NCI-H1436 (cell line): ENCODE results near the gene PPP1R12C.

Experiments used
- DNase-seq: peaks from one replicate; lab custom pipeline; 2025; lab: John Stamatoyannopoulos, UW

Gene PPP1R12C

DNA sequence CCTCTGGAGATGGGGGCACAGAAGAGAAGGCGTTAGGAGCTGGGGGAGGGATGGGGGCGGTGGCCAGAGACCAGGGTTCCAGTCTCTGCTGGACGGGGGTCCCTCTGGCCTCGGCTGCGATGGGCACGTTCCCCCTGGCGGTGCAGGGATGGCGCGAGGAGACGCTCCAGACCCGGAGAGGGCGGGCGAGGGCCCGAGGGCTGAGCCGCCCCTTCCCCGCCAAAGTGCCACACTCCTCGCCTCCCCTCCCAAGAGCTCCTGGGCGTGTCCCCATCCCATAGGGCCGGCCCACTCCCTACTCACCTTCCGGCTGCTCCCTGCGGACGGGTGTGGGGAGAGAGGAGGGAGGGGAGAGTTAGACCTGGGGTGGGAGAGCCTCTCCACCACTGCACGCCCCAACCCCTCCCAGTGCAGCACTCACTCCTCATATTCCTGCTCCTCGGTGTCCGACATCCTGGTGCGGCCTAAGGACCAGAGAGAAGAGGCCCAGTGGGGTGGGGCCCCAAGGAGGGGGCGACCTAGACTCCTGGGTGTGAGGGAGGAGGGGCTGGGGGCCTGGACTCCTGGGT lies 29.4 kb upstream of the PPP1R12C start:
- peak; percentile 92 for DNase-seq

DNA sequence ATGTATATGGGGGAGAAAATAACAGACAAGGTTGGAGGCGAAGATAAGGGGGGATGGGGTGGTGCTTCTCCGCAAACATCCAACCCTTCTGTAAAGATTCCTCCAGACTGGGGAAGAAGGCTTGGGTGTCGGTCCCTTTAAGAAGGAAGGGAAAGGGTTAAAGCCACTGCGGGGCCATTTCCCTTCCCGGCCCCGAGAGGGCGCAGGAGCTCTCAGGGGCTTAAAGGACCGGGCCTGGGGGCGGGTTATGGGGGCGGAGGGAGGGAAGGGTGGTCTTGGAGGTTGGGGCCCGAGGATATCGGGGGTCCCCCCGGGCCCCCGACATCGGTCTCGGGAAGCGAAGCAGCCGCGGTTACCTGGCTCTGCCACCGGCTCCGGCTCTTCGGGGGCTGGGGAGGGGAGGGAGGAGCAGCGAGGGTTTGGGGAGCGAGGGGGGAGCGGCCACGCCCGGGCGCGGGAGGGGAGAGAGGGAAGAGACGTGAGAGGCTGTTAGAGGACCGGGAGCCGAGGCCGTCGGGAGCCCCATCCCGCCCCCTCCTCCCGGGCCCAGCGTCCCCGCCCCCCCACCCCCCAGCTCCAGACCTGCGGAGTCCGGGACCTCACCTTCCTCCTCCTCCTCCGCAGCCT lies 28.8 kb upstream of the PPP1R12C start:
- peak; percentile 84 for DNase-seq

DNA sequence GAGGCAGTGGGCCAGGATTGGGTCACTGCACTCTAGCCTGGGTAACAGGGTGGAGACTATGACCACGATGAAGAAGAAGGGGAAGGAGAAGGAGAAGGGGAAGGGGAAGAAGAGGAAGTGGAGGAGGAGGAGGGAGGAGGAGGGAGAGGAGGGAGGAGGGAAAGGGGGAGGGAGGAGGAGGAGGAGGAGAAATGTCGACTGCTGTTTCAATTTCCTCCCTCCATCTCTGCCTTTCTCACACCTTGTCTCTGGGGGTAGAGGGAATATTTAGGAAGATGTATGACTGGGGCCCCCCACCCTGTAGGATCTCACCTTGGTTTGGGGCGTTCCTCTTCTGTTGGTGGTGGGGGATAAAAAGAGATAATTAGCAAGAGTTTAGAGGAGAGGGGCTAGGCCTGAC lies 27.8 kb upstream of the PPP1R12C start:
- no peak for DNase-seq

DNA sequence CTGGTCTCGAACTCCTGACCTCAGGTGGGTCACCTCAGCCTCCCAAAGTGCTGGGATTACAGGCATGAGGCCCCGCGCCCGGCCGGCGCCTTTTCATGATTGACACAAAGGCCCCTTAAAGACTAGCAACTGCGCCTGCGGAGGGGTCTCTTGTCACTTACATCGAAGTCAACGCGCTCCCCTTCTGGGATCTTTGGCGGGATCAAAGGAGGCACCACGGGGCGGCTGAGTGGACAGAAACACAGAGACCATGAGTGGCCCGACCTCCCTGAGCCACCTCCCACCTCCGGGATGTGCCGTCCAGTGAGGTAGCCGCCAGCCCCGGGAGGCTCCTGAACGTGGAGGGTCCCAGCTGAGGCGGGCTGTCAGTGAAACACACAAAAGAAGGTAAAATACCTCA lies 24.3 kb upstream of the PPP1R12C start:
- no peak for DNase-seq

DNA sequence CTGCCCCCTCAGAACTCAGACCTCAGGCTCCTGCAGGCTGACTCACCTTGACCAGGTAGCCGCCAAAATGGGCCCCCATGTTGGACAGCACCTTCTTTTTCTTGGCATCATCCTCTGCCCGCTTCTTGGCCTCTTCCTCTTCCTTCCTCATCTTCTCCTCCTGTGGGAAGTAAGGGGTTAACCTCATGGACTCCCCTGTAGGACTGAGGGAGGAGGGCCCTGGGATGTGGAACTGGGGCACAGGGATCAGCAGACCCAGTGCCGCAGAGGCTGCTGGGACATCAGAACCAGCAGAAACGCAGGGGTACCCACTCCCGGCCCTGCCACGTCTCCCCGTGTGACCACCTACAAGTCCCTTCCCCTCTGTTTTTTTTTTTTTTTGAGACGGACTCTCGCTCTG lies 20.5 kb upstream of the PPP1R12C start:
- no peak for DNase-seq

DNA sequence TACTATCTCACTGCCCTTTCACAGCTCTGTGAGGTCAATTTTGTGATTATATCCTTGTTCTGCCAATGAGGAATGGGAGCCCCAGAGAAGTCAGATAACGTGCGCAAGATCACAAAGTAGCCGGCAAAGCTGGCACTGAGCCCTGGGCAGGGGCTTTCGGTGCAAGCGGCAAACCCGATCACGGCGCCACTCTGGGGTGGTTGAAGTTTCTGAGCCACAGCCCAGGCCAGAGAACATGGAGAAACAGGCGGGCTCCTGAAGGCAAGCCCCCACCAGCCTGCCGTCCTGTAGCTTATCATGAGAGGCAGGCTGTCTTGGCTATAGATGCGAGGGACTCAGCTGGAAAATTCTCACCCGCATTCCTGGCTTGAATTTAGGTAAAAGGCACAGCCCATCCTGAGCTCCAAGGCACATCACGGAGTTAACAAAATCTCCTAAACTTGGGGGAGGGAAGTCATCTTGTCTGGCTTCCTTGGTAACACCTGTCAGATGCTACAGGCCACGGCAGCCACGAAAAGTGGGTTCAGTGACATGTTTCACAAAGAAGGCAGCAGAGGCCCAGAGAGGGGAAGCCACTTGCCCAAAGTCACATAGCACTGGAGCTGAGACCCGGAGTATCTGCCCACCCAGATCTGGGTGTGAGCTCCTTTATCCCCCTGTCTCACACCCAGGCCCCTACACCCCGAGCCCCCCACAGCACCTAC lies 19.1 kb upstream of the PPP1R12C start:
- DNase-seq, result no peak

DNA sequence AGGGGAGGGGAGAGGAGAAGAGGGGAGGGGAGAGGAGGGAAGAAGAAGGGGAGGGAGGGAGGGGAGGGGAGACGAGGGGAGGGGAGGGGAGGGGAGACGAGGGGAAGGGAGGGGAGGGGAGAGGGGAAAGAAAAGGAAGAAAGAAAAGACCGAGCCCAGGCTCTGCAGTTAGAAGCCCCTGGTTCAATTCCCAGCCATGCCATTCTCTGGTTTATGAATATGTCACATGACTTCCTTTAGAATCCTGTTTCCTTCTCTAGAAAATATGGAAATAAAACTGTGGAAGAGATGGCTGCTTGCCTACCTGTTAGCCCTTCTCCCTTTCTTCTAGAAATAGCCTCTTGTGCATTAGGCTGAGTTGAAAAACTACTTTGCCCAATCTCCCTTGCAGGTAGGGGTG lies 17.3 kb upstream of the PPP1R12C start:
- no peak for DNase-seq

DNA sequence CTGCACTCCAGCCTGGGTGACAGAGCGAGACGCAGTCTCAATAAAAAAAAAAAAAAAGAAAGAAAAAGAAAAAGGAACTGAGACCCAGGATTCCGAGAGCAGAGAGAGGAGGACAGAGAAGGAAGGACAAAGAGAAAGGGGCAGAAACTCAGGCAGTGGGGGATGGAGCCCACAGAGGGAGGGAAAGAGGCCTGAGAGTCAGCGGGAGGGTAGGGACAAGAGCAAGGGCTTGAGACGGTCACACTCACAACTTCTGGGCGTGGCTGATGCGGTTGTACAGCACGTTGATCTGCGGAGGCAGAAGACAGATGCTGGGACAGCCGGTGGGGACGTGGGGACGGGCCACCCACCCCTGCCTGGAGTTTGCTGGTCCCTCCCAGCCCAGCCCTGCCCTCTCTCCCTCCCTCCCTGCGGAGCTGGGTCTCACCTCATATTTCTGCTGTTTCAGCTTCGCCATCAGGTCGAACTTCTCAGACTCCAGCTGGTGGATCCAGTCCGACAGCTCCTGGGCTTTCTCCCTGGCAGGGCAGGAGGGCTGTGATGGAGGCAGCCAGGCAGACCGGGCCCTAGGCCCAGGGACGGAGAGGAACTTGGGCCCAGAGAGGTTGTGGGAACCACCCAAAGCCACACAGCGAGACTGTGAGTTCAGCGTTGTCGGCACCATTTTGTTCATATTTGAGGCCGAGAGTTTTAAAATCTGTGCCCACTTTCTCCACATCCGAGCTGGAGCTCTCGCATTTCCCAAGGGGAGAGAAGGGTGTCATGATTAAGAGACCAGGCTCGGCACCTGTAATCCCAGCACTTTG lies 16.4 kb upstream of the PPP1R12C start:
- DNase-seq, result no peak

DNA sequence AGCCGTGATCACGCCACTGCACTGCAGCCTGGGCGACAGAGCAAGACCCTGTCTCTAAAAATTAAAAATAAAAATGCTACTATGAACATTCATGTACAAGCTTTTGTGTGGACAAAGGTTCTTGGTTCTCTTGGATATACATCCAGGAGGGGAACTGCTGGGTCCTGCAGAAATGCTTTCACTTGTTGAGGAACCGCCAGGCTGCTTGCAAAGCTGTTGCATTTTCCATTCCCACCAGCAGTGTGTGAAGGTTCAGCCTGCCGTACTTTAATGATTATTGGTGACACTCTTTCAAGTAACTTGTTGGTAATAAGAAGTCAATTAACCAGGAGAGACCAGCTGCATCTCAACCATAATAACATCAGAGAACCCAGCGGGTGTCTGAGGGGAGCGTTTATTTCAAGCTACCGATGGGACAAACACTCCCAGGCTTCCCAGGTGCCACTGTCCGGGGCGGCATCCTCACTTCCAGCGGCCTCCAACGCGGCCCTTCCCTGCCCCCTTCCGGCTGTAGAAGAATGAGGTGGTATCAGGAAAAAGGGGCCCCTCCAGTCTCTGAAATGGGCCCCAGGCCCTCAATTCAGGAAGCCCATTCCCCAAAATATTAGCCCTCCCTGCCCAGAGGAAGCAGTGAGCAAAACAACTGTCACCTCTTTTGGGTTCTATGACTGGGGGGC lies 15.2 kb upstream of the PPP1R12C start:
- no peak for DNase-seq

DNA sequence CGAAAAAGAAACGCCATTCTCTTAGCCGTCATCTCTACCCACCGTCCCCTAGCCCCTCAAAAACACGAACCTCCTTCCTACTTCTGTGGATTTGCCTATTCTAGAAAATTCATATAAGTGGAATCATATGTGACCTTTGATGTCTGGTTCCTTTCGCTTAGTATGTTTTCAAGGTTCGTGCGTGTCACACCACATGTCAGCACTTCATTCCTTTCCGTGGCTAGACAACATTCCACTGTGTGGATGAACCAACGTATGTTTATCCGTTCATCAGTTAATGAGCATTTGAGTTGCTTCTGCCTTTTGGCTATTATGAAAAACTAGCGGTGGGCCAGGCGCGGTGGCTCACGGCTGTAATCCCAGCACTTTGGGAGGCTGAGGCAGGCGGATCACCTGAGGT lies 14.0 kb upstream of the PPP1R12C start:
- no peak for DNase-seq

DNA sequence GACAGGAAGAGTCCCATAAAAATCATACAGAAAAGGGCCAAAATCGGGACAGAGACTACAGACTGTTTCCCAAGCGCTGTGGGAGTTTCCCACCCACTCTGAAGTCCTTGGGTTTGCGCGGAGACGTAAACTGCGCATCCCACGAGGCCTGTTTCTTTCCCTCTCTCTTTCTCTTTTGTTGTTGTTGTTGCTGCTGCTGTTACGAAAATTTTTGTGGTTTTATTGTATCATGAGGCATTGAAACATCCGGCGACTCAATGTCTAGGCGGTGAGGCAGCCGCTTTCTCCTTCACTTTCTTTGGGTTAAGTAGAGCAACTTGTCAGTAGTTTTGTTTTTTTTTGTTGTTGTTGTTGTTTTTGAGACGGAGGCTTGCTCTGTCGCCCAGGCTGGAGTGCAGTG lies 1.6 kb upstream of the PPP1R12C start:
- no peak for DNase-seq

DNA sequence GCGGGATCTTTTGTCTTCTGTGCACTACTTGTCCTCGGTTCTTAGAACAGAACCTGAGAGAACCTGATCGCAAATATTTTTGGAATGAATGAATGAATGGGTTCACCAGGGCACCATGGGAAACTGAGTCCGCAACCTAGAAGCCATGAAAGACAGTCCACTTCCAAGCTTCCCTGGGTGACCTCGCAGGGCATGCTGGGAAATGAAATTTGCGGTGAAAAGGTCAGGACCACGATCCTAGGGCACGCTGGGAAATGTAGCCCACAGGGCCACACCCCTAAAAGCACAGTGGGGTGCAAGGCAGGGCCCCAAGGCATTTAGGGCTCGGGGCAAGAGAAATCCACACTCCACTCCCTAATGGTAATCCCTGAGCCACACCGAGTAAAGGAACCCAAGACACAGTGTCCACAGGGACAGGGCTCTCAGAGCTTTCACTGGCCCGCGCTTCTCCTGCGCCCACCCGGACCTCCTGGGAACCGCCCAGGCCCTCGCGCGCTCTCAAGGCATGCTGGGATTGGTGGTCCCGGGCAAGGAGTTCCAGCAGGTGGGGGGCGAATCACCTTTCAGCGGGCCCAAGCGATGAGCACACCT lies 1.1 kb upstream of the PPP1R12C start:
- no peak for DNase-seq

DNA sequence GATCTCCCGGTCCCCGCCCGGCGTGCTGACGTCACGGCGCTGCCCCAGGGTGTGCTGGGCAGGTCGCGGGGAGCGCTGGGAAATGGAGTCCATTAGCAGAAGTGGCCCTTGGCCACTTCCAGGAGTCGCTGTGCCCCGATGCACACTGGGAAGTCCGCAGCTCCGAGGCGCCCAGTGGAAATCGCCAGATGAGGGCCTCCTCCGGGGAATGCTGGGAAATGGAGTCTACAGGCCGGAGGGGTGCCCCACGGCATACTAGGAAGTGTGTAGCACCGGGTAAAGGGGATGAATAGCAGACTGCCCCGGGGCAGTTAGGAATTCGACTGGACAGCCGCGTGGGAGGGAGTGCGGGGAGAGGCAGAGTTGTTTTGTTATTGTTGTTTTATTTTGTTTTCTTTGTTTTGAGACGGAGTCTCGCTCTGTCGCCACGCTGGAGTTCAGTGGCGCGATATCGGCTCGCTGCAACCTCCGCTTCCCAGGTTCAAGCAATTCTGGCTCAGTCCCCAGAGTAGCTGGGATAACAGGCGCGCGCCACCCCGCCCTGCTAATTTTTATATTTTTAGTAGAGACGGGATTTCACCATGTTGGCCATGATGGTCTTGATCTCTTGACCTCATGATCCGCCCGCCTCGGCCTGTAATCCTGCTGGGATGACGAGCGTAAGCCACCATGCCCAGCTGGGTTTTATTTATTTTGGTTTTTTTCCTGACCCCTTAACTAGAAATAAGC lies 390 bp upstream of the PPP1R12C start:
- DNase-seq, result peak; percentile 99

DNA sequence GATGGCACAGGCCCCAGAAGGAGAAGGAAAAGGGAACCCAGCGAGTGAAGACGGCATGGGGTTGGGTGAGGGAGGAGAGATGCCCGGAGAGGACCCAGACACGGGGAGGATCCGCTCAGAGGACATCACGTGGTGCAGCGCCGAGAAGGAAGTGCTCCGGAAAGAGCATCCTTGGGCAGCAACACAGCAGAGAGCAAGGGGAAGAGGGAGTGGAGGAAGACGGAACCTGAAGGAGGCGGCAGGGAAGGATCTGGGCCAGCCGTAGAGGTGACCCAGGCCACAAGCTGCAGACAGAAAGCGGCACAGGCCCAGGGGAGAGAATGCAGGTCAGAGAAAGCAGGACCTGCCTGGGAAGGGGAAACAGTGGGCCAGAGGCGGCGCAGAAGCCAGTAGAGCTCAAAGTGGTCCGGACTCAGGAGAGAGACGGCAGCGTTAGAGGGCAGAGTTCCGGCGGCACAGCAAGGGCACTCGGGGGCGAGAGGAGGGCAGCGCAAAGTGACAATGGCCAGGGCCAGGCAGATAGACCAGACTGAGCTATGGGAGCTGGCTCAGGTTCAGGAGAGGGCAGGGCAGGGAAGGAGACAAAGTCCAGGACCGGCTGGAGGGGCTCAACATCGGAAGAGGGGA lies 1.1 kb downstream of the PPP1R12C start:
- DNase-seq, result peak; percentile 35

DNA sequence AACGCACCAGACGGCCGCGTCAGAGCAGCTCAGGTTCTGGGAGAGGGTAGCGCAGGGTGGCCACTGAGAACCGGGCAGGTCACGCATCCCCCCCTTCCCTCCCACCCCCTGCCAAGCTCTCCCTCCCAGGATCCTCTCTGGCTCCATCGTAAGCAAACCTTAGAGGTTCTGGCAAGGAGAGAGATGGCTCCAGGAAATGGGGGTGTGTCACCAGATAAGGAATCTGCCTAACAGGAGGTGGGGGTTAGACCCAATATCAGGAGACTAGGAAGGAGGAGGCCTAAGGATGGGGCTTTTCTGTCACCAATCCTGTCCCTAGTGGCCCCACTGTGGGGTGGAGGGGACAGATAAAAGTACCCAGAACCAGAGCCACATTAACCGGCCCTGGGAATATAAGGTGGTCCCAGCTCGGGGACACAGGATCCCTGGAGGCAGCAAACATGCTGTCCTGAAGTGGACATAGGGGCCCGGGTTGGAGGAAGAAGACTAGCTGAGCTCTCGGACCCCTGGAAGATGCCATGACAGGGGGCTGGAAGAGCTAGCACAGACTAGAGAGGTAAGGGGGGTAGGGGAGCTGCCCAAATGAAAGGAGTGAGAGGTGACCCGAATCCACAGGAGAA lies 1.9 kb downstream of the PPP1R12C start:
- no peak for DNase-seq

DNA sequence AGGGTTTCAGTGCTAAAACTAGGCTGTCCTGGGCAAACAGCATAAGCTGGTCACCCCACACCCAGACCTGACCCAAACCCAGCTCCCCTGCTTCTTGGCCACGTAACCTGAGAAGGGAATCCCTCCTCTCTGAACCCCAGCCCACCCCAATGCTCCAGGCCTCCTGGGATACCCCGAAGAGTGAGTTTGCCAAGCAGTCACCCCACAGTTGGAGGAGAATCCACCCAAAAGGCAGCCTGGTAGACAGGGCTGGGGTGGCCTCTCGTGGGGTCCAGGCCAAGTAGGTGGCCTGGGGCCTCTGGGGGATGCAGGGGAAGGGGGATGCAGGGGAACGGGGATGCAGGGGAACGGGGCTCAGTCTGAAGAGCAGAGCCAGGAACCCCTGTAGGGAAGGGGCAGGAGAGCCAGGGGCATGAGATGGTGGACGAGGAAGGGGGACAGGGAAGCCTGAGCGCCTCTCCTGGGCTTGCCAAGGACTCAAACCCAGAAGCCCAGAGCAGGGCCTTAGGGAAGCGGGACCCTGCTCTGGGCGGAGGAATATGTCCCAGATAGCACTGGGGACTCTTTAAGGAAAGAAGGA lies 2.8 kb downstream of the PPP1R12C start:
- DNase-seq, result no peak

DNA sequence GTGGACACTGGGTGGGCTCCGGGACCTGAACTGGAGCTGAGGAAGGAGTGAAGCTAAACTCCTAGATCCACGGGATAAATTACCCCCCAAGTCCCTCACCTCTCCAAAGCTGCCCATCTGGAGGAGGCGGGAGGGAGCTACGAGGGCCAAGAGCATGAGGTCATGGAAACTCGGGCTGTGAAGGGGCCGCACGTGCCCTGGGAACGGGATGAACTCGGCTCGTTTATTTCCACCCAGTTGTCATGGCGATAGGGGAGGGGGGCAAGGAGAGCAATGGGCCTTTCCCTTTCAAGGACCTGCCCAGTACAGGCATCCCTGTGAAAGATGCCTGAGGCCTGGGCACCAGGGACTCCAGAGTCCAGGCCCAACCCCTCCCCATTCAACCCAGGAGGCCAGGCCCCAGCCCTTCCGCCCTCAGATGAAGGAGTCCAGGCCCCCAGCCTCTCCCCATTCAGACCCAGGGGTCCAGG lies 3.8 kb downstream of the PPP1R12C start:
- DNase-seq, result no peak

DNA sequence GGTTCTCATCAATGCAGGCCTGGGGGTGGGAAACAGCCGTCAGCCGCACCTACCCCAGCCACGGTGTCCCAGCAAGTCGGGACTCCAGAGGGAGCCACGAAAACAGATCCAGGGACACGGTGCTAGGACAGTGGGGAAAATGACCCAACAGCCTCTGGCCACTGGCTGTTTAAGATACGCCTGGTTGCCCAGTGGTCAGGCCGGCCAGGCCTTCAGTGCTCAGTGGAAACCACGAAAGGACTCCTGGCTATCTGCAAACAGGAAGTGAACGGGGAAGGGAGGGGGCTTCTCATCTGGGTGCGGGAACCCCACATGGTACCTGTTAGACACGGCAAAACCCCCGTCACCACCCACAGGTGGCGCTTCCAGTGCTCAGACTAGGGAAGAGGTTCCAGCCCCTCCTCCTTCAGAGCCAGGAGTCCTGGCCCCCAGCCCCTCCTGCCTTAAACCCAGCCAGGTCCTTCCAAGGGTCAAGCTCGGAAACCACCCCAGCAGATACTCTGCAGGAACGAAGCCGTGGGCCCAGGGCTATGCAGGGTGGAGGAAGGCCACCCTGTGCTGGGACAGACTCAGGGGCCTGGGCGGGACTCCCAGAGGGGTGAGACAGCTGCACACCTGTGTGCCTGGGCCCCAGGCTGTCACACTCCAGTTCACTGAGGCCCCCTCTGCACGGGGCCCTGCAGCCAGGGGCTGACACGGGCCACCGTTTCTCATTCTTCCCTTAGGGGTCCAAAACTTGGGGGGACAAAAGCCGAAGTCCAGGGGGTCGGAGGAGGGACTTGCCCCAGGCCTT lies 4.5 kb downstream of the PPP1R12C start:
- DNase-seq, result no peak

DNA sequence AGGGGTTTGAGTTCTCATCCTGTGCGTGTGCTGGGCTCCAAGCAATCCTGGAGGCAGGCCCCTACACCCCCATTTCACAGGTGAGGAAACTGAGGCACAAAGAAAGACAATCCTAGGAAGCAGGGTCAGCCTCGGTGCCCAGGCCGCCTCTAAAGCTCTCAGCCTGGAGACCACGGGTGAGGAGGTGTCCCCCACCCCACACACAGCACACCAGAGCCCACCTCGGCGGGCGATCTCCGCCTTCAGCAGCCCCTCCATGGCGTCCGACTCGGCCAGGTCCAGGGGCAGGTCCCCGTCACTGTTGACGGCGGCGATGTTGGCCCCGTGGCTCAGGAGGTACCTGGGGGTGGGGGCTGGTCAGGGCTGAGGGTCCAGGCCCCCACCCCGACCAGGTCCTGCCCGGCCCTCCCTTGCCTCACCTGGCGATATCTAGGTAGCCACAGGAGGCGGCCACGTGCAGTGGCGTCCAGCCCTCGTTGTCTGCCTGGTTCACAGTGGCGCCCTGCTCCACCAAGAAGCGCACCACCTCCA lies 5.1 kb downstream of the PPP1R12C start:
- DNase-seq, result no peak
